MCF 10A (cell line): ENCODE measurements around the gene ST7. TPM values are rescaled to one million over a fixed set of nuclear protein-coding genes. Genes with fewer than 3 reads are reported as not detected.

Experiments
- BruUV-seq: library from RNA; stranded (reverse); fragments of 400-500 nt; replicated peaks from 2 replicates; lab custom pipeline; 2021; lab: Mats Ljungman, UMichigan
- CTCF ChIA-PET: fragments of 300-600 bp; sonication (Branson Sonifier 250); formaldehyde crosslinking; extraction: SDS; loops from one replicate; lab custom pipeline; 2021; ENCODE audit warnings: antibody characterized with exemption, inconsistent platforms; lab: Yijun Ruan, JAX
- POLR2A ChIA-PET: fragments of 300-600, 350-650 bp; sonication (Branson Sonifier 250); formaldehyde crosslinking; extraction: SDS; loops from one replicate; lab custom pipeline; 2020; ENCODE audit warnings: antibody characterized with exemption, inconsistent platforms; lab: Yijun Ruan, JAX
- DNase-seq: peaks from one replicate; pipeline ENCODE4 v3.0.0-alpha.2; 2018; ENCODE audit not compliant: unreplicated experiment
- H3K27ac Mint-ChIP-seq: one replicate; pipeline ENCODE4 v1.8.0; 2022; ENCODE audit warnings: mild to moderate bottlenecking, low read depth, mixed read lengths; ENCODE audit not compliant: unreplicated experiment
- H3K27me3 Mint-ChIP-seq: one replicate; pipeline ENCODE4 v1.8.0; 2022; ENCODE audit warnings: mixed read lengths; ENCODE audit not compliant: insufficient read depth, unreplicated experiment
- H3K36me3 Mint-ChIP-seq: one replicate; pipeline ENCODE4 v1.8.0; 2022; ENCODE audit warnings: mild to moderate bottlenecking, moderate library complexity, mixed read lengths; ENCODE audit not compliant: insufficient read depth, unreplicated experiment
- H3K4me1 Mint-ChIP-seq: one replicate; pipeline ENCODE4 v1.8.0; 2022; ENCODE audit warnings: mixed read lengths; ENCODE audit not compliant: insufficient read depth, unreplicated experiment
- H3K4me3 Mint-ChIP-seq: one replicate; pipeline ENCODE4 v1.8.0; 2022; ENCODE audit warnings: mild to moderate bottlenecking, moderate library complexity, mixed read lengths; ENCODE audit not compliant: unreplicated experiment
- H3K9me3 Mint-ChIP-seq: one replicate; pipeline ENCODE4 v1.8.0; 2022; ENCODE audit warnings: mixed read lengths; ENCODE audit not compliant: unreplicated experiment
- intact Hi-C: fragments of 100-400 bp; cut with micrococcal nuclease; formaldehyde crosslinking; loops from 2 replicates; pipeline ENCODE4 v1.14.1; 2022
- total RNA-seq: library from RNA; stranded (reverse); gene quantifications from 2 replicates; pipeline ENCODE4 v1.2.3, GENCODE V29; 2022
- TF ChIP-seq, protein P1 (sequence below): fragments of 200-600 bp; IDR thresholded peaks from one replicate; pipeline ENCODE4 v1.8.0; 2022; ENCODE audit warnings: antibody characterized with exemption, mild to moderate bottlenecking; ENCODE audit not compliant: unreplicated experiment

Gene ST7
- total RNA-seq, 1 experiment from 2014 or later: 18.5 TPM

DNA sequence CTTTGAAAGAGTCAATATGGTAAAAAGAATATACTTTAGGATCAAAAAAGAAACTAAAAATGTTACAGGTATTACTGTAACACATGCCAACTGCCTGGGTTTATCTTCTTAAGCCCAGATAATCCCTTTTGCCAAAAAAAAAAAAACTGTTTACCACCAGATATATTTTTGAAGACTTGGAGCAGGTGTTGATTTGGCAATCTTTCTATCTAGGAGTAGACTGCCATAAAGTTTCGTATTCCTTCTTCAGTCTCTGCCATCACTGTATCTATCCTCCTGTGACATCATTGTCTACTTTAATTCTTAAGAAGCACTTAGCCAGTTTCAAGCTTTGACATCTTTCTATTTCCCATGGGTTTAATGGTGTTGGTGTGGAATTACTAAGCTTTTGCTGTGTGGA, 161.0 kb downstream of the ST7 start:
- BruUV-seq: no TSS peak
- ChIA-PET CTCF (interaction anchor here (0.6 to 14.8 kb wide), 6 partner anchors 12 to 763 kb away, joined by 3 to 278 read pairs (median 4); no protein-coding TSS in a partner anchor), POLR2A (no interaction called here)
- Mint-ChIP-seq H3K4me3 (no peak overlapping the region), H3K9me3 (no peaks in the 10 kb centered on the region), H3K36me3 (peaks cover 6% of the 10 kb centered on the region), H3K27me3 (no peaks in the 10 kb centered on the region), H3K4me1 (no peaks in the 10 kb centered on the region), H3K27ac (no peak overlapping the region)
- TF ChIP-seq, protein P1, sequence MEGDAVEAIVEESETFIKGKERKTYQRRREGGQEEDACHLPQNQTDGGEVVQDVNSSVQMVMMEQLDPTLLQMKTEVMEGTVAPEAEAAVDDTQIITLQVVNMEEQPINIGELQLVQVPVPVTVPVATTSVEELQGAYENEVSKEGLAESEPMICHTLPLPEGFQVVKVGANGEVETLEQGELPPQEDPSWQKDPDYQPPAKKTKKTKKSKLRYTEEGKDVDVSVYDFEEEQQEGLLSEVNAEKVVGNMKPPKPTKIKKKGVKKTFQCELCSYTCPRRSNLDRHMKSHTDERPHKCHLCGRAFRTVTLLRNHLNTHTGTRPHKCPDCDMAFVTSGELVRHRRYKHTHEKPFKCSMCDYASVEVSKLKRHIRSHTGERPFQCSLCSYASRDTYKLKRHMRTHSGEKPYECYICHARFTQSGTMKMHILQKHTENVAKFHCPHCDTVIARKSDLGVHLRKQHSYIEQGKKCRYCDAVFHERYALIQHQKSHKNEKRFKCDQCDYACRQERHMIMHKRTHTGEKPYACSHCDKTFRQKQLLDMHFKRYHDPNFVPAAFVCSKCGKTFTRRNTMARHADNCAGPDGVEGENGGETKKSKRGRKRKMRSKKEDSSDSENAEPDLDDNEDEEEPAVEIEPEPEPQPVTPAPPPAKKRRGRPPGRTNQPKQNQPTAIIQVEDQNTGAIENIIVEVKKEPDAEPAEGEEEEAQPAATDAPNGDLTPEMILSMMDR: no peak
- DNase-seq: no peak
- intact Hi-C loops: no loop called here

DNA sequence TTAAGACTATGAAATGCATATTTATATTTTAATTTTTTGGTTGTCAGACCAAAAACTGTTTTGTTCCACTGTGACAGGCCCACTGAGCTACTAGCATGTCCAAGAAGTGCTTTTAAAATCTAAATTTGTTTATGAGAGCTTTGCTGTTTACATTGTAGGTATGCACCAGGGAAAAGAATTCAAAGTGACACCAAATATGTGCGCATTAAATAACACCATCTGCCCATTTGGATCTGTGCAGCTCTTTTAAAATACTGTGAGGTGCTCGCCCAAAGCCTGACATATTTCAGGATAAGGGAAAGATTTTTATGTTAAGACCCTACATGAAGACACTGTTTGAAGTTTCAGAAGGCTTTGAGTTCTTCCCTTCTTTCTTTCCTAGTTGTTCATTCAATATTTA, 162.9 kb downstream of the ST7 start:
- H3K27ac Mint-ChIP-seq: no peak overlapping the region
- no peaks in the 10 kb centered on the region for H3K27me3 Mint-ChIP-seq
- peaks cover 6% of the 10 kb centered on the region for H3K36me3 Mint-ChIP-seq
- intact Hi-C loops: no loop called here
- TF ChIP-seq, protein P1: no peak
- CTCF ChIA-PET: interaction anchor here (1.7 to 14.8 kb wide), 3 partner anchors 10 to 184 kb away, joined by 7 to 278 read pairs (median 29); no protein-coding TSS in a partner anchor
- BruUV-seq: no TSS peak
- no peaks in the 10 kb centered on the region for H3K4me1 Mint-ChIP-seq
- DNase-seq: no peak
- POLR2A ChIA-PET: no interaction called here
- no peaks in the 10 kb centered on the region for H3K9me3 Mint-ChIP-seq
- no peak overlapping the region for H3K4me3 Mint-ChIP-seq

DNA sequence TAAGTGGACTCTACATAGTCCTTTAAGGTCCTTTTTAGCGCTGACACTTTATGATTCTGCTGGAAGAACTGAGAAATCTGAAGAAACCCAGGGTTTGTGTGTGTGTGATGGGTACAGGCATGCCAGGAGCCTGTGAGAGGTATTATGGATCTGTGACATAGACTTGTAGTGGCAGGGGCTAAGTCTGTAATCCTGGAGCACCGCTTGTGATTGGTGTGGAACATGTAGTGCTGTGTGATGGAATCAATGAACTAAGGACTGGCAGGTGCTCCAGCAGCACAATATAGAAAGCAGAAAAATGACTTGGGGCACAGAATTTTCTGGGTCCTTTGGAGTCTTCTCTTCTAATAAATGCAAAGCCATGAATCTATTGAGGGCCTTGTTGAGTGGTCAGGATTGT, 163.9 kb downstream of the ST7 start:
- no peaks in the 10 kb centered on the region for H3K9me3 Mint-ChIP-seq
- ChIA-PET CTCF (interaction anchor here (0.5 to 14.8 kb wide), 6 partner anchors 9 to 187 kb away, joined by 3 to 278 read pairs (median 4); no protein-coding TSS in a partner anchor), POLR2A (interaction anchor here (0.8 kb wide), 1 partner anchor 197 kb away, joined by 4 read pairs; no protein-coding TSS in a partner anchor)
- DNase-seq: no peak
- H3K36me3 Mint-ChIP-seq: peaks cover 6% of the 10 kb centered on the region
- intact Hi-C loops: no loop called here
- TF ChIP-seq, protein P1: no peak
- H3K4me3 Mint-ChIP-seq: no peak overlapping the region
- H3K27ac Mint-ChIP-seq: no peak overlapping the region
- H3K27me3 Mint-ChIP-seq: no peaks in the 10 kb centered on the region
- no TSS peak for BruUV-seq
- H3K4me1 Mint-ChIP-seq: no peaks in the 10 kb centered on the region

DNA sequence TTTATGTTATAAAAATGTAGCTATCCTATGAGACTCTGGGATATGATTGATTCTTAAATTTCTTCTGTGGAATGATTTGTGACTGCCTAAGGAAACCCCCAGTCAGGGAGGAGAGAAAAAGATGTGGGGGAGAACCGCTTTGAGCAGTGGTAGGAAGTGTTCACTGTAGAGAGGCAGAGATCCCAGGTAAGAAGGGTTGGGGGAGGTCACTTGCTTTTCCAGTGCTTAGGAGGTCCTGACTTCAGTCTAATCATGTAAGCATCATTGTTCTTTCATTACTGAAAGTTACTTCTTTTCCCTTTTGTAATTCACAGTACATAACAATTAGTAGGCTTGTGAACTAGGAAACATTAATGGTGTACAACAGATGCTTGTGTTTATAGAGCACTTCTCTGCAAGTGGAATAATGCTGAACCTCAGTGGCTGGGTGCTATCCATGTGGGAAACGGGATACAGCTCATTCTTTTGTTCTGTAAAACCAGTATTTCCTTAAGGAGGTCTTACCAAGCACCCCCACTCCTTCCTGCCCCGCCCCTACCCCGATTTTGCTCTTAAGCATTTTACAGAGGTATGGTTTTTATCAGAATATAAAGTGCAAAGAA, 165.4 kb downstream of the ST7 start:
- no peak overlapping the region for H3K4me3 Mint-ChIP-seq
- ChIA-PET CTCF (interaction anchor here (0.5 to 14.8 kb wide), 19 partner anchors 8 to 189 kb away, joined by 3 to 278 read pairs (median 4); no protein-coding TSS in a partner anchor), POLR2A (interaction anchor here (0.6 kb wide), 1 partner anchor 134 kb away, joined by 3 read pairs; no protein-coding TSS in a partner anchor)
- no peak for DNase-seq
- H3K9me3 Mint-ChIP-seq: no peaks in the 10 kb centered on the region
- H3K4me1 Mint-ChIP-seq: no peaks in the 10 kb centered on the region
- no peaks in the 10 kb centered on the region for H3K27me3 Mint-ChIP-seq
- peaks cover 6% of the 10 kb centered on the region for H3K36me3 Mint-ChIP-seq
- H3K27ac Mint-ChIP-seq: no peak overlapping the region
- TF ChIP-seq, protein P1: no peak
- BruUV-seq: no TSS peak
- intact Hi-C loops: loop anchor here (1.0 kb wide), 2 partner anchors 133 to 188 kb away; no protein-coding TSS in a partner anchor
